Measurements from ENCODE around the gene RAB10.
A peak's percentile ranks its signal among the peaks of the same experiment; 100 is the strongest.

RAB10 gene

DNA sequence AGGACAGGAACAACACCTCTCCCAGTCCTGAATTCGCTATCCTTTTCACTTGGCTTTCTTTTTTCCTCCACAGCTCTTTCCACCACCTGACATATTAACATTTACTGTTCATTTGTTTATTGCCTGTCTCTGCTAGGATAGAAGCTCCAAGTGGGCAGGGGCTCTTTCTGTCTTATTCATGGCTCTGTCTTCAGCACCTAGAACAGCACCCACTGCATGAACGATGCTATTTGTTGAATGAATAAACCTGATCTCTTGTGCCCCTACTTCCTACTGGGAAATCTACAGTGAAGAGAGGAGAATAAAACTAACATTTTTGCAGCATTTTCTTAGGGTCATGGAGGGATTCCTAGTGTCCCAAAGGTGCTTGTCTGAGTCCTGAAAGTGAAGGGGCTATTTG, 114.6 kb downstream of the RAB10 start:
- DNase-seq: peak; percentile 29
- Histone ChIP-seq H3K18ac (ENCODE audit: low read length) (no peak overlapping the region), H3K36me3 (ENCODE audit: control insufficient read depth, insufficient read depth, low read length) (no peaks in the 10 kb centered on the region), H4K5ac (ENCODE audit: low read length) (no peak overlapping the region), H3K27me3 (ENCODE audit: insufficient read depth, low read length, poor library complexity) (no peaks in the 10 kb centered on the region), H3K4me2 (ENCODE audit: low read length) (no peak overlapping the region), H3K23ac (ENCODE audit: low read length) (no peak overlapping the region), H2AK5ac (ENCODE audit: low read length) (no peak overlapping the region), H3K56ac (ENCODE audit: low read length) (no peak overlapping the region), H3K4ac (ENCODE audit: low read depth, low read length) (no peak overlapping the region), H3K79me1 (ENCODE audit: low read length) (no peaks in the 10 kb centered on the region), H3K4me3 (ENCODE audit: low read length) (no peak overlapping the region), H2BK120ac (ENCODE audit: low read depth, low read length) (no peak overlapping the region), H3K9ac (ENCODE audit: low read length) (no peak overlapping the region), H3K79me2 (ENCODE audit: control insufficient read depth, insufficient read depth, low read length) (no peaks in the 10 kb centered on the region), H4K8ac (ENCODE audit: low read depth, low read length) (no peak overlapping the region), H2BK5ac (ENCODE audit: low read length) (no peak overlapping the region), H3K4me1 (ENCODE audit: control insufficient read depth, low read depth, low read length) (no peaks in the 10 kb centered on the region), H3K27ac (ENCODE audit: low read depth, low read length) (no peak overlapping the region), H2BK15ac (replicated peaks; ENCODE audit: low read depth) (no peak overlapping the region)
- WGBS (ENCODE audit: extremely low coverage, insufficient coverage, low lambda C conversion rate): no CpG with 5 or more reads among the region's 2 CpGs

DNA sequence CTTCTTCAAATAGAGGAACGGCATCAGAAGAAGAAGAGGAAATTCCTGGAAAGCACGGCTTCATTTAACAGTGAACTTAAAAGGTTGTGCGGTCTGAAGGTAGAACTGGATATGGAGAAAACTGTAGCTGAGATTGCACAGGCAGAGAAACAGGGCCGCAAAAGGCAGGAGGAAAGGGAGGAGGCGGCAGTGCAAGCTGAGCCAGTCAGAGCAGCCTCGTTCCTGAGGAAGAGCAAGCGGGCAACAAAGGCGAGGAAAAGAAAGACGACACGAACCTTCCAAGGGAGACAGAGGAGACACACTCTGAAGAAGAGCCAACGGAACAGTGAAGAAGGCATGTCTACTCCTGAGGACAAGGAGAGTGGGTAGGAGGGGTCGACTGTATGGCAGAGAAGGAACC, 116.4 kb downstream of the RAB10 start:
- H3K4ac ChIP-seq (ENCODE audit: low read depth, low read length): no peak overlapping the region
- H2AK5ac ChIP-seq (ENCODE audit: low read length): no peak overlapping the region
- no peaks in the 10 kb centered on the region for H3K27me3 ChIP-seq (ENCODE audit: insufficient read depth, low read length, poor library complexity)
- no peak overlapping the region for H3K56ac ChIP-seq (ENCODE audit: low read length)
- no peak overlapping the region for H3K4me3 ChIP-seq (ENCODE audit: low read length)
- WGBS (ENCODE audit: extremely low coverage, insufficient coverage, low lambda C conversion rate): no CpG with 5 or more reads among the region's 12 CpGs
- no peak overlapping the region for H2BK120ac ChIP-seq (ENCODE audit: low read depth, low read length)
- H3K4me2 ChIP-seq (ENCODE audit: low read length): no peak overlapping the region
- no peaks in the 10 kb centered on the region for H3K79me2 ChIP-seq (ENCODE audit: control insufficient read depth, insufficient read depth, low read length)
- H3K4me1 ChIP-seq (ENCODE audit: control insufficient read depth, low read depth, low read length): no peaks in the 10 kb centered on the region
- no peaks in the 10 kb centered on the region for H3K79me1 ChIP-seq (ENCODE audit: low read length)
- no peak overlapping the region for H3K18ac ChIP-seq (ENCODE audit: low read length)
- H3K23ac ChIP-seq (ENCODE audit: low read length): no peak overlapping the region
- no peak for DNase-seq
- H2BK15ac ChIP-seq (replicated peaks; ENCODE audit: low read depth): no peak overlapping the region
- no peak overlapping the region for H3K27ac ChIP-seq (ENCODE audit: low read depth, low read length)
- H3K9ac ChIP-seq (ENCODE audit: low read length): no peak overlapping the region
- no peak overlapping the region for H2BK5ac ChIP-seq (ENCODE audit: low read length)
- H4K8ac ChIP-seq (ENCODE audit: low read depth, low read length): no peak overlapping the region
- no peaks in the 10 kb centered on the region for H3K36me3 ChIP-seq (ENCODE audit: control insufficient read depth, insufficient read depth, low read length)
- no peak overlapping the region for H4K5ac ChIP-seq (ENCODE audit: low read length)

DNA sequence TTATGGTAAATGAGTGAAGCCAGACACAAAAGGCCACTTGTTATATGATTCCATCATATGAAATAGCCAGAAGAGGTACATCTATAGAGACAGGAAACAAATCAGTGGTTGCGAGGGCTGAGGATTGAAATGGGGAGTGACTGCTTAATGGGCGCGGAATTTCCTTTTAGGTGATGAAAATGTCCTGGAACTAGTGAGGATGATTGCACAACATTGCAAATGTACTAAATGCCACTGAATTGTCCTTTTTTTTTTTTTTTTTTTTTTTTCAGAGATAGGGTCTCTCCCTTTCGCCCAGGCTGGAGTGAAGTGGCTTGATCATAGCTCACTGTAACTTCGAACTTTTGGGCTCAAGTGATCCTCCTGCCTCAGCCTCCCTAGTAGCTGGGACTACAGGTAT, 123.7 kb downstream of the RAB10 start:
- Histone ChIP-seq H3K18ac (ENCODE audit: low read length) (no peak overlapping the region), H2BK120ac (ENCODE audit: low read depth, low read length) (no peak overlapping the region), H2BK15ac (replicated peaks; ENCODE audit: low read depth) (no peak overlapping the region), H3K79me1 (ENCODE audit: low read length) (no peaks in the 10 kb centered on the region), H3K27ac (ENCODE audit: low read depth, low read length) (no peak overlapping the region), H3K4me3 (ENCODE audit: low read length) (no peak overlapping the region), H4K5ac (ENCODE audit: low read length) (no peak overlapping the region), H3K4me2 (ENCODE audit: low read length) (no peak overlapping the region), H3K4ac (ENCODE audit: low read depth, low read length) (no peak overlapping the region), H3K36me3 (ENCODE audit: control insufficient read depth, insufficient read depth, low read length) (no peaks in the 10 kb centered on the region), H2AK5ac (ENCODE audit: low read length) (no peak overlapping the region), H3K27me3 (ENCODE audit: insufficient read depth, low read length, poor library complexity) (no peaks in the 10 kb centered on the region), H3K4me1 (ENCODE audit: control insufficient read depth, low read depth, low read length) (no peaks in the 10 kb centered on the region), H2BK5ac (ENCODE audit: low read length) (no peak overlapping the region), H3K9ac (ENCODE audit: low read length) (no peak overlapping the region), H4K8ac (ENCODE audit: low read depth, low read length) (no peak overlapping the region), H3K79me2 (ENCODE audit: control insufficient read depth, insufficient read depth, low read length) (no peaks in the 10 kb centered on the region), H3K23ac (ENCODE audit: low read length) (no peak overlapping the region), H3K56ac (ENCODE audit: low read length) (no peak overlapping the region)
- no peak for DNase-seq
- WGBS (ENCODE audit: extremely low coverage, insufficient coverage, low lambda C conversion rate): no CpG with 5 or more reads among the region's 5 CpGs

DNA sequence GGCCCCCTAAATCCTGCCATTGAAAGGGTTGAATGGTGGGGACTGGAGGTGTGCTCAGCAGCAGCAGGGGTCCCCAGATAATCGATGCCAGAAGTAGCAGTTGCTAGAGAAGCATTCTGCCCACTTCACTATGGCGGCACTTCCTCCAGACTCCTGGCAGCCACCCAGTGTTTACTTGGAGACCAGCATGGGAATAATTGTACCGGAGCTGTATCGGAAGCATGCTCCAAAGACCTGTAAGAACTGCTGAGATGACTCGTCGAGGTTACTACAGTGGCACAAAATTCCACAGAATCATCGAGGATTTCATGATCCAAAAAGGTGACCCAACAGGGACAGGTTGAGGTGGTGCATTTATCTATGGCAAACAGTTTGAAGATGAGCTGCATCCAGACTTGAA, 128.0 kb downstream of the RAB10 start:
- H3K4ac ChIP-seq (ENCODE audit: low read depth, low read length): no peak overlapping the region
- H3K18ac ChIP-seq (ENCODE audit: low read length): no peak overlapping the region
- no peaks in the 10 kb centered on the region for H3K79me2 ChIP-seq (ENCODE audit: control insufficient read depth, insufficient read depth, low read length)
- no peak overlapping the region for H2BK15ac ChIP-seq (replicated peaks; ENCODE audit: low read depth)
- DNase-seq: no peak
- no peak overlapping the region for H4K8ac ChIP-seq (ENCODE audit: low read depth, low read length)
- no CpG with 5 or more reads among the region's 7 CpGs for WGBS (ENCODE audit: extremely low coverage, insufficient coverage, low lambda C conversion rate)
- H3K56ac ChIP-seq (ENCODE audit: low read length): no peak overlapping the region
- H3K23ac ChIP-seq (ENCODE audit: low read length): no peak overlapping the region
- no peaks in the 10 kb centered on the region for H3K36me3 ChIP-seq (ENCODE audit: control insufficient read depth, insufficient read depth, low read length)
- no peak overlapping the region for H3K9ac ChIP-seq (ENCODE audit: low read length)
- H2BK120ac ChIP-seq (ENCODE audit: low read depth, low read length): no peak overlapping the region
- no peaks in the 10 kb centered on the region for H3K27me3 ChIP-seq (ENCODE audit: insufficient read depth, low read length, poor library complexity)
- no peak overlapping the region for H4K5ac ChIP-seq (ENCODE audit: low read length)
- H3K4me2 ChIP-seq (ENCODE audit: low read length): no peak overlapping the region
- H3K27ac ChIP-seq (ENCODE audit: low read depth, low read length): no peak overlapping the region
- no peak overlapping the region for H2AK5ac ChIP-seq (ENCODE audit: low read length)
- H2BK5ac ChIP-seq (ENCODE audit: low read length): no peak overlapping the region
- no peaks in the 10 kb centered on the region for H3K79me1 ChIP-seq (ENCODE audit: low read length)
- no peaks in the 10 kb centered on the region for H3K4me1 ChIP-seq (ENCODE audit: control insufficient read depth, low read depth, low read length)
- no peak overlapping the region for H3K4me3 ChIP-seq (ENCODE audit: low read length)

DNA sequence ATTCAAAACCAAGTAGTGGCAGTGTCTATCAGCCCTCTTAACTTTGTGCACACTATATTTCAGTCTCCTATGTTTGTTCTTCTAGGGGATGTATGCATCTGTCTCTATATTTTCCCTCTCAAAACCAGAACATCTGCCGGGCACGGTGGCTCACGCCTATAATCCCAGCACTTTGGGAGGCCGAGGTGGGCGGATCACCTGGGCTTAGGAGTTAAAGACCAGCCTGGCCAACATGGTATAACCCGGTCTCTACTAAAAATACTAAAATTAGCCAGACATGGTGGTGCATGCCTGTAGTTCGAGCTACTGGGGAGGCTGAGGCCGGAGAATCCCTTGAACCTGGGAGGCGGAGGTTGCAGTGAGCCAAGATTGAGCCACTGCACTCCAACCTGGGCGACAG, 129.1 kb downstream of the RAB10 start:
- no peak overlapping the region for H3K23ac ChIP-seq (ENCODE audit: low read length)
- DNase-seq: no peak
- no peak overlapping the region for H3K9ac ChIP-seq (ENCODE audit: low read length)
- no peak overlapping the region for H4K5ac ChIP-seq (ENCODE audit: low read length)
- no peaks in the 10 kb centered on the region for H3K79me1 ChIP-seq (ENCODE audit: low read length)
- no peaks in the 10 kb centered on the region for H3K4me1 ChIP-seq (ENCODE audit: control insufficient read depth, low read depth, low read length)
- H3K4me2 ChIP-seq (ENCODE audit: low read length): no peak overlapping the region
- H3K79me2 ChIP-seq (ENCODE audit: control insufficient read depth, insufficient read depth, low read length): no peaks in the 10 kb centered on the region
- H4K8ac ChIP-seq (ENCODE audit: low read depth, low read length): no peak overlapping the region
- H3K4ac ChIP-seq (ENCODE audit: low read depth, low read length): no peak overlapping the region
- H2BK15ac ChIP-seq (replicated peaks; ENCODE audit: low read depth): no peak overlapping the region
- H3K27me3 ChIP-seq (ENCODE audit: insufficient read depth, low read length, poor library complexity): no peaks in the 10 kb centered on the region
- H3K27ac ChIP-seq (ENCODE audit: low read depth, low read length): no peak overlapping the region
- H3K56ac ChIP-seq (ENCODE audit: low read length): no peak overlapping the region
- no peak overlapping the region for H3K4me3 ChIP-seq (ENCODE audit: low read length)
- H3K36me3 ChIP-seq (ENCODE audit: control insufficient read depth, insufficient read depth, low read length): no peaks in the 10 kb centered on the region
- H2AK5ac ChIP-seq (ENCODE audit: low read length): no peak overlapping the region
- no CpG with 5 or more reads among the region's 10 CpGs for WGBS (ENCODE audit: extremely low coverage, insufficient coverage, low lambda C conversion rate)
- no peak overlapping the region for H3K18ac ChIP-seq (ENCODE audit: low read length)
- no peak overlapping the region for H2BK120ac ChIP-seq (ENCODE audit: low read depth, low read length)
- no peak overlapping the region for H2BK5ac ChIP-seq (ENCODE audit: low read length)

DNA sequence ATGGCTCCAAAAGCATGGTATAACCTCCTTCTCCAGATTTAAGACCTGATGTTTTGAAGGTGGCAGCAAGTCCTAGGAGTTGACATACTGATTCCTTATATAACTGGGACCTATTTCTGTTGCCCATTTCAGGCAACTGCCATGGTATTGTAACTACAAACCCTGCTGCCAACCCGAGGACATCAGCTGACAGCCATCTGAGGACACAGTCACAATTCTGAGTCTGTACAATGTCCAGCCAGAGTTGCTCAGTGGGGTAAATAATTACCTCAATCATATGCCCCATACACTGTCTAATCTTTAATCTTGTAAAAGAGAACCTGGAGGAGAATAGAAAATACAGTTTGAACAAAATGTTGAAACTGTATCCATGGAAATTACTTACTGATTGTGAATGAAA, 130.3 kb downstream of the RAB10 start:
- no peak overlapping the region for H4K5ac ChIP-seq (ENCODE audit: low read length)
- no peak overlapping the region for H3K4me2 ChIP-seq (ENCODE audit: low read length)
- H3K9ac ChIP-seq (ENCODE audit: low read length): no peak overlapping the region
- H2BK5ac ChIP-seq (ENCODE audit: low read length): no peak overlapping the region
- H2BK120ac ChIP-seq (ENCODE audit: low read depth, low read length): no peak overlapping the region
- H3K56ac ChIP-seq (ENCODE audit: low read length): no peak overlapping the region
- H2BK15ac ChIP-seq (replicated peaks; ENCODE audit: low read depth): no peak overlapping the region
- no peak overlapping the region for H3K23ac ChIP-seq (ENCODE audit: low read length)
- no peak overlapping the region for H2AK5ac ChIP-seq (ENCODE audit: low read length)
- H3K4me1 ChIP-seq (ENCODE audit: control insufficient read depth, low read depth, low read length): no peaks in the 10 kb centered on the region
- no peaks in the 10 kb centered on the region for H3K79me1 ChIP-seq (ENCODE audit: low read length)
- H4K8ac ChIP-seq (ENCODE audit: low read depth, low read length): no peak overlapping the region
- no peak overlapping the region for H3K4ac ChIP-seq (ENCODE audit: low read depth, low read length)
- DNase-seq: no peak
- no peaks in the 10 kb centered on the region for H3K36me3 ChIP-seq (ENCODE audit: control insufficient read depth, insufficient read depth, low read length)
- H3K18ac ChIP-seq (ENCODE audit: low read length): no peak overlapping the region
- no peak overlapping the region for H3K4me3 ChIP-seq (ENCODE audit: low read length)
- no peaks in the 10 kb centered on the region for H3K27me3 ChIP-seq (ENCODE audit: insufficient read depth, low read length, poor library complexity)
- no peaks in the 10 kb centered on the region for H3K79me2 ChIP-seq (ENCODE audit: control insufficient read depth, insufficient read depth, low read length)
- WGBS (ENCODE audit: extremely low coverage, insufficient coverage, low lambda C conversion rate): no CpG with 5 or more reads among the region's 1 CpG
- H3K27ac ChIP-seq (ENCODE audit: low read depth, low read length): no peak overlapping the region

All from mesendoderm (in vitro differentiated cells).